Measurements from ENCODE around the gene GTF2A2. TPM values are rescaled to one million over a fixed set of nuclear protein-coding genes. Genes with fewer than 3 reads are reported as not detected.

The GTF2A2 gene
- total and polyA plus RNA-seq, 10 of the 15 experiments (the other 5 are each of a cell fraction or from before 2014, with no cell fraction given): 89.2 to 565 (median 137) TPM

DNA sequence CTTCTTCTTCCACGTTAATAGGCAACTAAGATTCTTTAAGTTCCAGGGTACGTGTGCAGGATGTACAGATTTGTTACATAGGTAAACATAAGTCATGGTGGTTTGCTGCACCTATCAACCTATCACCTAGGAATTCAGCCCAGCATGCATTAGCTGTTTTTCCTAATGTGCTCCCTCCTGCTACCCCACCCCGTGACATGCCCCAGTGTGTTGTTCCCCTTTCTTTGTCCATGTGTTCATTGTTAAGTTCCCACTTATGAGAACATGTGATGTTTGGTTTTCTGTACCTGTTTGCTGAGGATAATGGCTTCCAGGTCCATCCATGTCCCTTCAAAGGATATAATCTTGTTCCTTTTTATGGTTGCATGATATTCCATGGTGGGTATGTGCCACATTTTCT is 21.1 kb downstream of the GTF2A2 start:
- Histone ChIP-seq H3K4me3 (no peak overlapping the region), H2AFZ (ENCODE audit: control insufficient read depth, low read depth, low read length) (no peak overlapping the region), H3K36me3 (ENCODE audit: control insufficient read depth in 2 of 2, insufficient read depth in 2 of 2, low read length in 1 of 2) (peaks cover 0 to 6% of the 10 kb centered on the region in 2 experiments; a peak in 1 of 4 replicates), H3K9ac (ENCODE audit: control insufficient read depth, insufficient read depth, low read length) (no peak overlapping the region), H3K27ac (ENCODE audit: control insufficient read depth, insufficient read depth) (no peak overlapping the region), H3K27me3 (replicated peaks in 1 of 2; ENCODE audit: control insufficient read depth in 2 of 2, insufficient read depth in 2 of 2, low read length in 1 of 2) (no peaks in the 10 kb centered on the region), H3K9me3 (replicated peaks; ENCODE audit: control insufficient read depth, insufficient read depth, low read length) (no peaks in the 10 kb centered on the region), H3K4me2 (ENCODE audit: control insufficient read depth, insufficient read depth) (no peak overlapping the region), H4K20me1 (ENCODE audit: control insufficient read depth, insufficient read depth) (no peaks in the 10 kb centered on the region), H3K4me1 (ENCODE audit: control insufficient read depth, insufficient read depth, low read length) (no peaks in the 10 kb centered on the region), H3K79me2 (ENCODE audit: control insufficient read depth, insufficient read depth, low read length) (no peaks in the 10 kb centered on the region)
- FAIRE-seq: peak; percentile 13
- TF ChIP-seq IRF4 (IDR thresholded peaks at IDR 0.05; ENCODE audit: low read depth, low read length) (no peak), MYC (IDR thresholded peaks at IDR 0.05; ENCODE audit: insufficient read depth, insufficient read length, insufficient replicate concordance, low read length, severe bottlenecking) (no peak), EGR1 (IDR thresholded peaks at IDR 0.05; ENCODE audit: borderline replicate concordance in 1 of 2, low read depth in 2 of 2, low read length in 2 of 2) (no peak), CEBPB (IDR thresholded peaks at IDR 0.05; ENCODE audit: borderline replicate concordance in 1 of 2, low read depth in 2 of 2, low read length in 2 of 2) (no peak)
- TF ChIP-seq, protein P1, sequence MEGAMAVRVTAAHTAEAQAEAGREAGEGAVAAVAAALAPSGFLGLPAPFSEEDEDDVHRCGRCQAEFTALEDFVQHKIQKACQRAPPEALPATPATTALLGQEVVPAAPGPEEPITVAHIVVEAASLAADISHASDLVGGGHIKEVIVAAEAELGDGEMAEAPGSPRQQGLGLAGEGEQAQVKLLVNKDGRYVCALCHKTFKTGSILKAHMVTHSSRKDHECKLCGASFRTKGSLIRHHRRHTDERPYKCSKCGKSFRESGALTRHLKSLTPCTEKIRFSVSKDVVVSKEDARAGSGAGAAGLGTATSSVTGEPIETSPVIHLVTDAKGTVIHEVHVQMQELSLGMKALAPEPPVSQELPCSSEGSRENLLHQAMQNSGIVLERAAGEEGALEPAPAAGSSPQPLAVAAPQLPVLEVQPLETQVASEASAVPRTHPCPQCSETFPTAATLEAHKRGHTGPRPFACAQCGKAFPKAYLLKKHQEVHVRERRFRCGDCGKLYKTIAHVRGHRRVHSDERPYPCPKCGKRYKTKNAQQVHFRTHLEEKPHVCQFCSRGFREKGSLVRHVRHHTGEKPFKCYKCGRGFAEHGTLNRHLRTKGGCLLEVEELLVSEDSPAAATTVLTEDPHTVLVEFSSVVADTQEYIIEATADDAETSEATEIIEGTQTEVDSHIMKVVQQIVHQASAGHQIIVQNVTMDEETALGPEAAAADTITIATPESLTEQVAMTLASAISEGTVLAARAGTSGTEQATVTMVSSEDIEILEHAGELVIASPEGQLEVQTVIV (IDR thresholded peaks at IDR 0.05; ENCODE audit: borderline replicate concordance, partially characterized antibody): no peak
- RAD21 ChIA-PET (ENCODE audit: unreplicated experiment): no interaction called here
- CTCF ChIA-PET: interaction anchor here (2.4 kb wide), 1 partner anchor 103 kb away, joined by 6 read pairs; no protein-coding TSS in a partner anchor
- POLR2A ChIA-PET: no interaction called here
- ATAC-seq: no peak
- WGBS (ENCODE audit: insufficient coverage, insufficient replicate concordance, low lambda C conversion rate, missing lambda C conversion rate): 84% methylated on average over 3 of the region's 3 CpGs
- SMC1A ChIA-PET (ENCODE audit: uncharacterized antibody, unreplicated experiment): no interaction called here
- DNase-seq (ENCODE audit: low read depth, low spot score): no peak
- no TSS peak for BruUV-seq (replicated peaks)
- intact Hi-C loops (cut with micrococcal nuclease; ENCODE audit: unreplicated experiment): no loop called here
- in situ Hi-C loops (cut with MboI): no loop called here
